Measurements from ENCODE around the gene CFAP54.

- no peak for TF ChIP-seq CTCF (IDR thresholded peaks at IDR 0.05)
- TF ChIP-seq POLR2A (IDR thresholded peaks at IDR 0.05) = no peak
- no peak for TF ChIP-seq POLR2AphosphoS5 (IDR thresholded peaks at IDR 0.05)
- TF ChIP-seq EP300 (IDR thresholded peaks at IDR 0.05) = no peak
These were observed 335.5 kb downstream of the CFAP54 start for GRCh38 chr12:96824838-96825236.
